Stimulated activated CD4-positive, alpha-beta T cell treated with anti-CD3 and anti-CD28 coated beads, Interleukin-15, amount 100 ng/mL, for 24 hours (primary cell): ENCODE data around the gene SLC39A8.
A peak's percentile ranks its signal among the peaks of the same experiment; 100 is the strongest.
"Not testable (repeated sequence)": the region's sequence is repeated elsewhere in the genome, so short reads cannot be mapped to it uniquely, and the experiment has no call there.

Source experiments
- DNase-seq: peaks from one replicate; pipeline ENCODE4 v3.0.0-alpha.2; 2020

Gene SLC39A8

GRCh38 chr4:102344954-102345794, at the start of gene SLC39A8:
Gene SLC39A8 (minus strand): TSS chr4:102345482. CDS start chr4:102344662, 820 bp downstream.
- DNase-seq, result peak; percentile 94

- DNase-seq, result no peak
Measured at GRCh38 chr4:102392033-102392744, 46.9 kb upstream of the SLC39A8 start.

DNA sequence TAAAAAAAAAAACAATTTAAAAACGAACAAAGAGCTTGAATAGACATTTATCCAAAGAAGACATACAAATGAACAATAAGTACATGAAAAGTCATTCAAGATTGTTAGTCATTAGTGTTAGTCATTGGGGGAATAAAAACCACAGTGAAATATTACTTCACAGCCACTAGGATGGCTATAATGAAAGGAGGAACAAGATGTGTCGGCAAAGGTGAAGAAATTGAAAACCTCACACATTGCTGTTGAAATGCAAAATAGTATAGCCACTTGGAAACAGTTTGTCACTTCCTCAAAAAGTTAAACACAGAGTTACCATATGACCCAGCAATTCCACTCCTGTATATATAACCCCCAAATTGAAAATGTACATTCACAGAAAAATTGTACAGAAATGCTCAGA, 45.2 kb upstream of the SLC39A8 start:
- no peak for DNase-seq

DNA sequence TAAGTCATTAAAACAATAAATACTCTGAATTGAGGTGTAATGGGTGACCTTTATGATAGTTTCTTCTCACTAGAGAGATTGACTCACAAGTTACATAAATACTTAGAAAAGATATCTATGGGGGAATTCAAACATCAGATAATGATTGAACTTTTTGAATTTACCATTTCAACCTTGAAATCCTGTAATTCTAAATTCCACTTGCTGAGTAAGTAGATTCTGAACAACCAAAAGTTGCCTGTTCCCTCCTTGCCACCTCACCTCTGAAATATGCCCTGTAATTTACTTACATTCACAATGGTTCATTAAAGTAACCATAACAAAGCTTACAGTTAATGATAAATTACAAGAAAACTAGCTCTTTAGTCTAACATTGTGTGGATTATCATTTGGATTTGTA, 43.3 kb upstream of the SLC39A8 start:
- no peak for DNase-seq

- no peak for DNase-seq
Measured at GRCh38 chr4:102387552-102388150, 42.4 kb upstream of the SLC39A8 start.

DNA sequence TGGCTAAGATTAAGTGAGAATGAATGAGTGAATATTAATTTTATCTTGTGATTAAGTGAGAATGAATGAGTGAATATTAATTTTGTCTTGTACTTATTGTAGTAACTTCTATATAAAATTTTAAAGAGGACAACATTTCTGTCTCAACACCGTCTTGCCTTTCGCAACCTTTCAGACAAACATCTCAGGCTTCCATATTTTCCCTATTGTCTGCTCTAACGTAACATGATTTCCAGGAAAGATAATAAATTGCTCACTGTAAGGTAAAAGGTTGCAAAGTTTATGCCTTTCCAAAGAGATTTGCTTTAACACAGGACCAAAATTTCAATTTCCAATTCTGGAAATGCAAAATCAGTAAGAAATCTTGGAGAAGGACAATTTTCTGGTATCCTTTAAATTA, 41.7 kb upstream of the SLC39A8 start:
- no peak for DNase-seq

- DNase-seq, result not testable (repeated sequence)
Measured at GRCh38 chr4:102380253-102380652, 35.0 kb upstream of the SLC39A8 start.

GRCh38 chr4:102362922-102363432, 17.7 kb upstream of the SLC39A8 start:
- DNase-seq, result no peak

GRCh38 chr4:102358128-102358527, 12.8 kb upstream of the SLC39A8 start:
- DNase-seq, result no peak

GRCh38 chr4:102357637-102358036, 12.4 kb upstream of the SLC39A8 start:
- DNase-seq, result not testable (repeated sequence)

- no peak for DNase-seq
Measured at GRCh38 chr4:102356562-102357202, 11.4 kb upstream of the SLC39A8 start.

- DNase-seq, result no peak
Measured at GRCh38 chr4:102355748-102356147, 10.5 kb upstream of the SLC39A8 start.

DNA sequence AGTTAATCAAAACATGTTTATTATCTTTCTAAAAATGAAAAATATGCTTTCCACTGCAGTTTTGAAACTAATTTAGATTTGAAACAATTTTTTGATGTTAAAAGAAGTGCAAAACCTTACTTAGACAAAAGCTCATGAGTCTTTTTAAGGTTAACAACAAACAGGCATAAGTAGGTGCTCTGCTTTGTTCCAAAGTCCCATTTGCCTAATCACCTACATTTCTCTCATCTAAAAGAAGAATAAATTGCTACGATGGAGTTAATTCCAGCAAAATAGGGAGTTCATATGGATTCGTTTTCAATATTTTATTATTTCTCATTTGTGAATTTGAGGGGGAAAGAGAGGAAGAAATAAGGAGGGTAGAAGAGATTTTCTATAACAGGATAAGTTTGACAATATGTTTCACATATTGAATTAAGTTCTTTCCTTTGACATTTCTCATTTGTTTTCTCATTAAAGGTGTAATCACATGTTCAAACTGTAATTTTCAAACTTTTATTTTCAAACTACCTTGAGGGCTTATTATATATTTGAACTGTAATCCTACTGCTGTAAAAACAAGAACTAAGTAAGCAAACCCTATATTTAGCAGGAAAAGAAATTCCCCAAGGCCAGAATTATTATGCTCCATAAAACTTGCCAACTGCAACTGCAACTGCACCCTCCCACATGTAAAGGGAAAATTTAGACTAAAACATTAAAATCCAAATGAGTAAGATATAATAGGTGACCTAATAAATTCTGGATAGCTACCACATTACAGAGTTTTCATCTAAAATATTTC, 9.6 kb upstream of the SLC39A8 start:
- no peak for DNase-seq

DNA sequence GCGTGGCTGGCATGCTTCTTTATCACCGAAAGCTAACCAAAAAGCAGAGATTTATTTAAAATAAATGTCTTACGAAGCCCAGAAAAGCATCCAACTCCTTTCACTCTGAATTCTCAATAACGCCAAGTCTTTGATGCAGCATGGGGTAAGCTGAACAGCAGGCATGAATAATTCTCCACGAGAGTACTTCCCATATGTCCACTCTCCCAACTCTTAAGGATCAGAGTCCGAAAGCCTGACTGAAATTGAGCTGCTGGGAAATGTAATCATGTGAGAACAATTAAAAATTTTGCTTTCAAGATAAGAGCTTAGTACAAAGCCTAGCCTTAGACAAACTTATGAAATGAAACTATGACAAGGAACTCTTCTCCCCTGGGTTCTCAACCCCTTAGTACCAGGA, 7.5 kb upstream of the SLC39A8 start:
- DNase-seq, result no peak

DNA sequence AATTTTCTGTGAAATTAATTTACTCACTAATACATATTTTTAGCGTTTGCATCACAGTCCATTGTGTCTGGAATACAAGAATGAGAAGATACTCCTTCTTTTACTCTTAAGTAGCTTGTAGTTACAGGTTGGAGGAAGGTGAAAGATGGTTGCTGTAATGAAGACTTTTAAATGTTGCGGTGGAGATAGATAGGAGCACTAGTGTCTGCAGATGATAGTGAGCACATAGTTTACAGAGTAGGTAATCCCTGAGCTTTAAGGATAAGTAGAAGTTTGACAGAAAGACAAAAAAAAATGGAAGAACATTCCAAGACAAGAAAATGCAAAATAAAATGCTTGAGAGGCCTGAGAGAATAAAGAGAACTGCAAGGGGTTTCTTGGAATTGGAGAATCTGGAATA, 5.4 kb upstream of the SLC39A8 start:
- no peak for DNase-seq

GRCh38 chr4:102348701-102349100, 3.4 kb upstream of the SLC39A8 start:
- no peak for DNase-seq

DNA sequence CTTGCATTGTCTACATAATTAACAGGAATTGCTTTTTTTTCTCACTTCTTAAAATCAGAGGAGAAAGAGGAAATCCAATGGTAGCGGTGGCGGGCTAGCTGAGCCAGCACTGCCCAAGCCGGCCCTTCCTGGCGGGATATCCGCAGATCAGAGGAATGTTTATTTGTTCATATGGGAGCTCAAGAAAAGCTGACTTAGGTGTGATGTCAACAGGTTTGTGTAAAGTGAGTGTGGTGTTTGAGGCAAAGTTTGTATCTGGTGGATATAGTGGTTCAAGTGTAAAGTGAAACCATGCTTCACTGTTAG, 466 bp upstream of the SLC39A8 start:
- DNase-seq, result no peak

DNA sequence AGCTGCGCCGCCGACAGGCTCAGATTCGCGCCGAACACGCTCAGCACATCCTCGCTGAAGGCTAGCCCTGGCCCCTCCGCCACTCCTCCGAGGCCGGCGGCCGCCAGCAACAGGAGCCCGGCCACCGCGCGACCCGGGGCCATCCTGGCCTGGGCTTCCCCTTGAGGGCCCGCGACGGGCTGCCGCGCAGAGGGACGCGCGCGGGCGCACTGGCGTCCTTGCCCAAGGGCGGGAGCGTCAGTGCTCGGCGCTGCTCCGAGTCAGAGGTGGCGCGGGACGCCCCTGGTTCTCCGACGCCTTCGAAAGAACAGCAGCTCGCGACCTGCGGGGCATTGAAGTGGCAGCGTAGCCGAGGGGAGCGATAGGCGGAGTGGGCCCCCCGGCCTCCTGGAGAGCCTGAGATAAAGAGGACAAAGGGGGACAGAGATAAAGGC, 745 bp downstream of the SLC39A8 start:
- DNase-seq, result peak; percentile 76

- DNase-seq, result peak; percentile 87
Measured at GRCh38 chr4:102343964-102344519, 1.2 kb downstream of the SLC39A8 start.

GRCh38 chr4:102342404-102343074, 2.7 kb downstream of the SLC39A8 start:
- DNase-seq, result no peak

- no peak for DNase-seq
Measured at GRCh38 chr4:102341201-102341600, 4.1 kb downstream of the SLC39A8 start.
